ENCODE results near the gene FCHSD2. TPM values are rescaled to one million over a fixed set of nuclear protein-coding genes. Genes with fewer than 3 reads are reported as not detected.

FCHSD2 gene
- total and polyA plus RNA-seq, 9 of the 15 experiments (the other 6 are each of a cell fraction or from before 2014, with no cell fraction given): 1.8 to 14.7 (median 6.4) TPM

GRCh38 chr11:73143126-73143838 lies 1.2 kb upstream of the FCHSD2 start:
- Histone ChIP-seq H3K4me1 (replicated peaks in 1 of 2; ENCODE audit: control insufficient read depth in 2 of 2, insufficient read depth in 2 of 2, low read length in 2 of 2) (peaks cover 26 to 36% of the 10 kb centered on the region in 2 experiments), H3K27ac (ENCODE audit: extremely low read depth, low read depth, low read length) (peak overlapping the region; percentile 97), H3K9me3 (replicated peaks; ENCODE audit: control insufficient read depth, insufficient read depth, low read depth, low read length) (no peaks in the 10 kb centered on the region), H2AFZ (ENCODE audit: low read depth, low read length) (peak overlapping the region; percentile 98), H3K9ac (ENCODE audit: insufficient read depth in 1 of 2, low read depth in 2 of 2, low read length in 2 of 2) (peak overlapping the region; percentile 92 to 95), H3K4me2 (ENCODE audit: insufficient read depth, low read length) (peak overlapping the region; percentile 90), H3K9me1 (ENCODE audit: control insufficient read depth, insufficient read depth, low read length) (no peaks in the 10 kb centered on the region), H3K36me3 (ENCODE audit: control insufficient read depth, insufficient read depth, low read length) (peaks cover 9% of the 10 kb centered on the region; the same call in 1 of the 3 replicates), H3K79me2 (ENCODE audit: control insufficient read depth, insufficient read depth, low read length) (peaks cover 25% of the 10 kb centered on the region), H4K20me1 (replicated peaks; ENCODE audit: control insufficient read depth, insufficient read depth, low read length) (peaks cover 8% of the 10 kb centered on the region; the same call in 1 of the 2 replicates), H3K27me3 (ENCODE audit: control insufficient read depth in 2 of 2, insufficient read depth in 2 of 2, low read length in 2 of 2) (no peaks in the 10 kb centered on the region), H3K4me3 (peak overlapping the region; percentile 92)
- CTCF ChIA-PET (ENCODE audit: low intra/inter-chr PET ratio): interaction anchor here (0.6 kb wide), 1 partner anchor 1112 kb away, joined by 3 read pairs; no protein-coding TSS in a partner anchor
- BruUV-seq (replicated peaks): TSS peak; percentile 82
- peak; percentile 9 for ATAC-seq
- peak; percentile 52 to 73 (median 60) for DNase-seq (ENCODE audit: extremely low read depth in 1 of 4, low spot score in 3 of 4)
- POLR2A ChIA-PET: interaction anchor here (0.7 to 1.9 kb wide), 12 partner anchors 9 to 839 kb away, joined by 3 to 14 read pairs (median 4); partner anchors contain the start of gene UCP2
- peak; percentile 81 for FAIRE-seq
- WGBS (ENCODE audit: insufficient coverage, low coverage, missing lambda C conversion rate): 4% methylated on average over 12 of the region's 13 CpGs
- in situ Hi-C loops (cut with MboI) (no loop called here), intact Hi-C loops (cut with micrococcal nuclease) (no loop called here)
- TF ChIP-seq PHB2 (IDR thresholded peaks at IDR 0.05; ENCODE audit: low read depth): 0 out of 2 replicates have a peak, but pooled peaks have one; percentile 25
- no peak for TF ChIP-seq ATF4 (CRISPR knock-in tag; IDR thresholded peaks at IDR 0.05)
- TF ChIP-seq TGIF2 (CRISPR knock-in tag; IDR thresholded peaks at IDR 0.05): no peak
- TF ChIP-seq, protein P1, sequence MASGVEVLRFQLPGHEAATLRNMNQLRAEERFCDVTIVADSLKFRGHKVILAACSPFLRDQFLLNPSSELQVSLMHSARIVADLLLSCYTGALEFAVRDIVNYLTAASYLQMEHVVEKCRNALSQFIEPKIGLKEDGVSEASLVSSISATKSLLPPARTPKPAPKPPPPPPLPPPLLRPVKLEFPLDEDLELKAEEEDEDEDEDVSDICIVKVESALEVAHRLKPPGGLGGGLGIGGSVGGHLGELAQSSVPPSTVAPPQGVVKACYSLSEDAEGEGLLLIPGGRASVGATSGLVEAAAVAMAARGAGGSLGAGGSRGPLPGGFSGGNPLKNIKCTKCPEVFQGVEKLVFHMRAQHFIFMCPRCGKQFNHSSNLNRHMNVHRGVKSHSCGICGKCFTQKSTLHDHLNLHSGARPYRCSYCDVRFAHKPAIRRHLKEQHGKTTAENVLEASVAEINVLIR (CRISPR knock-in tag; IDR thresholded peaks at IDR 0.05): no peak
- peak; percentile 70 for TF ChIP-seq ARID1B (IDR thresholded peaks at IDR 0.05)
- no peak for TF ChIP-seq SRF (CRISPR knock-in tag; IDR thresholded peaks at IDR 0.05)
- no peak for TF ChIP-seq PATZ1 (CRISPR knock-in tag; IDR thresholded peaks at IDR 0.05; ENCODE audit: borderline replicate concordance)
- 0 out of 4 replicates have a peak, but pooled peaks of 1 of the 2 experiments have one; percentile 8 for TF ChIP-seq MLLT1 (IDR thresholded peaks at IDR 0.05)
- no peak for TF ChIP-seq TSC22D4 (tag; IDR thresholded peaks at IDR 0.05)
- no peak for TF ChIP-seq DNMT1 (IDR thresholded peaks at IDR 0.05)
- no peak for TF ChIP-seq ZNF695 (CRISPR knock-in tag; IDR thresholded peaks at IDR 0.05)
- no peak for TF ChIP-seq SREBF2 (CRISPR knock-in tag; IDR thresholded peaks at IDR 0.05)
- TF ChIP-seq IRF2 (CRISPR knock-in tag; IDR thresholded peaks at IDR 0.05): no peak
- no peak for TF ChIP-seq RUNX1 (IDR thresholded peaks at IDR 0.05; ENCODE audit: low read depth)
- no peak for TF ChIP-seq GATA2 (CRISPR knock-in tag; IDR thresholded peaks at IDR 0.05)
- TF ChIP-seq SAFB2 (IDR thresholded peaks at IDR 0.05; ENCODE audit: borderline replicate concordance, low read depth, low read length, severe bottlenecking): no peak
- no peak for TF ChIP-seq RHOXF2B (CRISPR knock-in tag; conservative IDR thresholded peaks at IDR 0.05)

Measured in K562 (cell line).